ENCODE measurements around the gene ST3GAL3.
A peak's percentile ranks its signal among the peaks of the same experiment; 100 is the strongest.
"Not testable (repeated sequence)": the region's sequence is repeated elsewhere in the genome, so short reads cannot be mapped to it uniquely, and the experiment has no call there.

ST3GAL3 gene

GRCh38 chr1:43760745-43761317, 53.5 kb downstream of the ST3GAL3 start:
- DNase-seq = no peak

GRCh38 chr1:43763497-43763973, 56.2 kb downstream of the ST3GAL3 start:
- peak; percentile 80 to 83 for DNase-seq

GRCh38 chr1:43764581-43764980, 57.2 kb downstream of the ST3GAL3 start:
- peak; percentile 66 to 80 for DNase-seq

- no peak for DNase-seq
Observed at GRCh38 chr1:43766086-43766784, 58.9 kb downstream of the ST3GAL3 start.

- no peak for DNase-seq
Observed at GRCh38 chr1:43766818-43767525, 59.6 kb downstream of the ST3GAL3 start.

- DNase-seq = no peak
Observed at GRCh38 chr1:43768168-43768567, 60.8 kb downstream of the ST3GAL3 start.

- no peak for DNase-seq
Observed at GRCh38 chr1:43769350-43769908, 62.1 kb downstream of the ST3GAL3 start.

GRCh38 chr1:43770111-43770510, 62.8 kb downstream of the ST3GAL3 start:
- no peak for DNase-seq

GRCh38 chr1:43772978-43773377, 65.6 kb downstream of the ST3GAL3 start:
- DNase-seq = no peak

GRCh38 chr1:43773821-43774220, 66.5 kb downstream of the ST3GAL3 start:
- DNase-seq = no peak

- no peak for DNase-seq
Observed at GRCh38 chr1:43774359-43774758, 67.0 kb downstream of the ST3GAL3 start.

GRCh38 chr1:43776043-43776761, 68.9 kb downstream of the ST3GAL3 start:
- peak in 1 of 2 experiments; percentile 13 for DNase-seq

GRCh38 chr1:43777916-43778315, 70.6 kb downstream of the ST3GAL3 start:
- DNase-seq = not testable (repeated sequence)

- no peak for DNase-seq
Observed at GRCh38 chr1:43779266-43779665, 71.9 kb downstream of the ST3GAL3 start.

GRCh38 chr1:43779805-43780403, 72.6 kb downstream of the ST3GAL3 start:
- DNase-seq = no peak

- no peak for DNase-seq
Observed at GRCh38 chr1:43781574-43781973, 74.2 kb downstream of the ST3GAL3 start.

GRCh38 chr1:43783096-43783670, 75.8 kb downstream of the ST3GAL3 start:
- no peak for DNase-seq

GRCh38 chr1:43783671-43784205, 76.4 kb downstream of the ST3GAL3 start:
- peak in 1 of 2 experiments; percentile 25 for DNase-seq

- no peak for DNase-seq
Observed at GRCh38 chr1:43786201-43786958, 79.0 kb downstream of the ST3GAL3 start.

GRCh38 chr1:43786960-43787359, 79.6 kb downstream of the ST3GAL3 start:
- no peak for DNase-seq
